Endothelial cell of umbilical vein (primary cell): ENCODE measurements around the gene CCL13. TPM values are rescaled to one million over a fixed set of nuclear protein-coding genes. Genes with fewer than 3 reads are reported as not detected.

Experiments
- BruUV-seq: library from RNA; stranded (reverse); fragments of 400-500 nt; replicated peaks from 2 replicates; lab custom pipeline; 2021; lab: Mats Ljungman, UMichigan
- CTCF ChIA-PET: fragments of 300-600, 350-600 bp; sonication (Branson Sonifier 250); formaldehyde crosslinking; loops from one replicate; lab custom pipeline; 2021; ENCODE audit warnings: antibody characterized with exemption, inconsistent platforms; lab: Charles Lee
- POLR2A ChIA-PET: fragments of 300-600, 350-600 bp; sonication (Branson Sonifier 250); formaldehyde crosslinking; loops from one replicate; lab custom pipeline; 2021; ENCODE audit warnings: antibody characterized with exemption, inconsistent platforms; lab: Charles Lee
- DNase-seq: peaks from one replicate; pipeline ENCODE4 v3.0.0-alpha.2; 2011; ENCODE audit warnings: low read depth, low spot score
- FAIRE-seq: peaks from 2 replicates; lab custom pipeline; 2011; peaks lifted over from hg19 to GRCh38; lab: Jason Lieb, UNC
- H2AFZ ChIP-seq: 2 replicates; pipeline ENCODE4 v1.6.0; 2012; ENCODE audit warnings: low read depth, low read length, control low read depth, inconsistent platforms
- H3K27ac ChIP-seq: 2 replicates; pipeline ENCODE4 v1.5.1; 2011; ENCODE audit warnings: low read depth, mild to moderate bottlenecking, control low read depth, low read length, moderate library complexity; ENCODE audit not compliant: insufficient read depth
- H3K27me3 ChIP-seq, 2 experiments: 2 replicates each; pipeline versions ENCODE4 v1.6.0 to v1.6.1; 2011; ENCODE audit warnings: low read length in 2 of 2, mixed read lengths in 1 of 2; ENCODE audit not compliant: control insufficient read depth in 2 of 2, insufficient read depth in 2 of 2
- H3K36me3 ChIP-seq, 2 experiments: 2 replicates in 1 of 2; 3 replicates in 1 of 2; pipeline ENCODE4 v1.5.1; 2011; ENCODE audit warnings: low read length in 2 of 2, mild to moderate bottlenecking in 1 of 2, moderate library complexity in 1 of 2; ENCODE audit not compliant: control insufficient read depth in 2 of 2, insufficient read depth in 2 of 2; ENCODE audit errors: extremely low read depth in 1 of 2
- H3K4me1 ChIP-seq: 3 replicates; pipeline ENCODE4 v1.5.1; 2011; ENCODE audit warnings: mild to moderate bottlenecking, low read length; ENCODE audit not compliant: control insufficient read depth, insufficient read depth; ENCODE audit errors: extremely low read depth
- H3K4me2 ChIP-seq: 2 replicates; pipeline ENCODE4 v1.6.1; 2011; ENCODE audit warnings: low read length, control low read depth, mixed read lengths; ENCODE audit not compliant: insufficient read depth
- H3K4me3 ChIP-seq, 3 experiments: fragments of 200-600 bp in 1 of 3; sonication (generic), shearing (Covaris generic) in 1 of 3; replicated peaks in 1 of 3; 2 replicates each; pipeline ENCODE4 v1.5.1; 2011 to 2016; ENCODE audit warnings: control low read depth in 3 of 3, low read length in 3 of 3, mild to moderate bottlenecking in 2 of 3, inconsistent platforms in 1 of 3, low read depth in 1 of 3, moderate library complexity in 1 of 3; ENCODE audit not compliant: insufficient read depth in 1 of 3
- H3K79me2 ChIP-seq: 2 replicates; pipeline ENCODE4 v1.6.0; 2012; ENCODE audit warnings: low read length, inconsistent platforms; ENCODE audit not compliant: control insufficient read depth, insufficient read depth
- H3K9ac ChIP-seq: replicated peaks from 2 replicates; pipeline ENCODE3; 2011; ENCODE audit warnings: low read length, control low read depth; ENCODE audit not compliant: insufficient read depth; ENCODE audit errors: extremely low read depth
- H3K9me1 ChIP-seq: replicated peaks from 3 replicates; pipeline ENCODE4 v1.6.0; 2011; ENCODE audit warnings: mild to moderate bottlenecking, low read length; ENCODE audit not compliant: control insufficient read depth, insufficient read depth; ENCODE audit errors: extremely low read depth
- H3K9me3 ChIP-seq: replicated peaks from 2 replicates; pipeline ENCODE4 v1.5.1; 2012; ENCODE audit warnings: low read length, inconsistent platforms; ENCODE audit not compliant: control insufficient read depth, insufficient read depth
- H4K20me1 ChIP-seq: replicated peaks from 2 replicates; pipeline ENCODE3; 2011; ENCODE audit warnings: mild to moderate bottlenecking, low read length; ENCODE audit not compliant: control insufficient read depth, insufficient read depth; ENCODE audit errors: extremely low read depth
- EZH2 ChIP-seq: IDR thresholded peaks from 2 replicates; pipeline ENCODE4 v1.6.1; 2012; ENCODE audit warnings: borderline replicate concordance, low read depth, mild to moderate bottlenecking, moderate library complexity, low read length, inconsistent platforms; ENCODE audit not compliant: severe bottlenecking
- FOS ChIP-seq: IDR thresholded peaks from 2 replicates; pipeline ENCODE4 v1.6.1; 2011; ENCODE audit warnings: mild to moderate bottlenecking, low read length, moderate library complexity, borderline replicate concordance; ENCODE audit not compliant: insufficient read depth
- GATA2 ChIP-seq: IDR thresholded peaks from 2 replicates; pipeline ENCODE4 v1.7.0; 2011; ENCODE audit warnings: low read depth, mild to moderate bottlenecking, moderate library complexity, mixed read lengths, low read length; ENCODE audit not compliant: insufficient read length, insufficient read depth
- JUN ChIP-seq: IDR thresholded peaks from 2 replicates; pipeline ENCODE4 v1.6.1; 2011; ENCODE audit warnings: borderline replicate concordance, low read depth; ENCODE audit not compliant: insufficient read length, insufficient read depth
- MYC ChIP-seq: IDR thresholded peaks from one replicate; pipeline ENCODE4 v1.6.1; 2011; ENCODE audit warnings: mild to moderate bottlenecking, low read depth, low read length
- POLR2A ChIP-seq: IDR thresholded peaks from 2 replicates; pipeline ENCODE4 v1.6.1; 2012; ENCODE audit warnings: low read depth, mild to moderate bottlenecking, control low read depth, low read length
- POLR2AphosphoS5 ChIP-seq: IDR thresholded peaks from 2 replicates; pipeline ENCODE4 v1.6.1; 2012; ENCODE audit warnings: low read depth, mild to moderate bottlenecking, control low read depth, low read length, moderate library complexity; ENCODE audit not compliant: insufficient read depth
- dilution Hi-C: fragments of 300-500 bp; cut with MboI; formaldehyde crosslinking; loops from one replicate; pipeline ENCODE4 v1.15.0; 2019; ENCODE audit warnings: low sequenced_read_pairs; ENCODE audit not compliant: extremely low pct_ligation_motif_present
- intact Hi-C: fragments of 100-400 bp; cut with micrococcal nuclease; formaldehyde crosslinking; loops from one replicate; pipeline ENCODE4 v1.10.0; 2022
- polyA plus RNA-seq, 4 experiments: library from polyadenylated mRNA; depleted of rRNA in 3 of 4; stranded (reverse) in 3 of 4; unstranded in 1 of 4; fragments of >200 nt; gene quantifications; 2 replicates each; pipeline versions ENCODE4 v1.2.1 to v1.2.3, GENCODE V29; 2011 to 2012; ENCODE audit warnings: missing spikeins in 1 of 4
- total RNA-seq: library from RNA; stranded (reverse); gene quantifications from 2 replicates; pipeline ENCODE4 v1.2.3, GENCODE V29; 2021
- TF ChIP-seq, protein P1 (sequence below), 2 donors: IDR thresholded peaks; 1 replicate in 1 of 2; 2 replicates in 1 of 2; pipeline ENCODE4 v1.5.1; 2011; ENCODE audit warnings: low read length in 2 of 2, mild to moderate bottlenecking in 2 of 2, moderate library complexity in 2 of 2, control low read depth in 1 of 2, inconsistent platforms in 1 of 2, low read depth in 1 of 2; ENCODE audit not compliant: insufficient read depth in 1 of 2; ENCODE audit errors: extremely low read depth in 1 of 2
- TF ChIP-seq, protein P2 (sequence below): IDR thresholded peaks from 2 replicates; pipeline ENCODE4 v1.6.1; 2011; ENCODE audit not compliant: insufficient read depth, insufficient read length

The CCL13 gene
- total and polyA plus RNA-seq, 2 donors (not counting 3 experiments of a cell fraction or from before 2014, with no cell fraction given) = not detected

DNA sequence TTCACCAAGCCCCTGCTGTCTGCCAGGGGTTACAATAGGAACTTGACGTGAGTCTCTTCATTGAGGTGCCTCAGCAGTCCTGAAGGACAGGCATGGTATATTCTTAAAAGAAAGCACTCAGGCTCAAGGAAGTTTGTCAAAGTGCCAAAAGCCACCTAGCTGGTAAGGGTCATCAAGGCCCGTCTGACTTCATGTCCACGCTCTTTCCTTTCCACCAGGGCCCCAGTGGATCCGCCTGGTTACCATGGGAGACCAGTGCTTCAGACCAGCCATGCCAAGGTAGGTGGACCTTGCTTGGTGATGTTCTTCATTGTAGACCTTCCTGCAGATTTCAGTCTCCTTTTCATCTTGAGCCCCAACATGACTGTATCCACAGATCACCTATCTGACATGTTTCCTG lies 34.4 kb downstream of the CCL13 start:
- FAIRE-seq = no peak
- TF ChIP-seq EZH2 = no peak
- TF ChIP-seq POLR2A = no peak
- TF ChIP-seq, protein P1, sequence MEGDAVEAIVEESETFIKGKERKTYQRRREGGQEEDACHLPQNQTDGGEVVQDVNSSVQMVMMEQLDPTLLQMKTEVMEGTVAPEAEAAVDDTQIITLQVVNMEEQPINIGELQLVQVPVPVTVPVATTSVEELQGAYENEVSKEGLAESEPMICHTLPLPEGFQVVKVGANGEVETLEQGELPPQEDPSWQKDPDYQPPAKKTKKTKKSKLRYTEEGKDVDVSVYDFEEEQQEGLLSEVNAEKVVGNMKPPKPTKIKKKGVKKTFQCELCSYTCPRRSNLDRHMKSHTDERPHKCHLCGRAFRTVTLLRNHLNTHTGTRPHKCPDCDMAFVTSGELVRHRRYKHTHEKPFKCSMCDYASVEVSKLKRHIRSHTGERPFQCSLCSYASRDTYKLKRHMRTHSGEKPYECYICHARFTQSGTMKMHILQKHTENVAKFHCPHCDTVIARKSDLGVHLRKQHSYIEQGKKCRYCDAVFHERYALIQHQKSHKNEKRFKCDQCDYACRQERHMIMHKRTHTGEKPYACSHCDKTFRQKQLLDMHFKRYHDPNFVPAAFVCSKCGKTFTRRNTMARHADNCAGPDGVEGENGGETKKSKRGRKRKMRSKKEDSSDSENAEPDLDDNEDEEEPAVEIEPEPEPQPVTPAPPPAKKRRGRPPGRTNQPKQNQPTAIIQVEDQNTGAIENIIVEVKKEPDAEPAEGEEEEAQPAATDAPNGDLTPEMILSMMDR (IDR thresholded peaks at IDR 0.05; ENCODE audit: extremely low read depth in 1 of 2, insufficient read depth in 1 of 2, low read depth in 1 of 2, low read length in 2 of 2) = no peak
- TF ChIP-seq MYC = no peak
- TF ChIP-seq, protein P2, sequence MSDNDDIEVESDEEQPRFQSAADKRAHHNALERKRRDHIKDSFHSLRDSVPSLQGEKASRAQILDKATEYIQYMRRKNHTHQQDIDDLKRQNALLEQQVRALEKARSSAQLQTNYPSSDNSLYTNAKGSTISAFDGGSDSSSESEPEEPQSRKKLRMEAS = no peak
- no peak for TF ChIP-seq POLR2AphosphoS5
- TF ChIP-seq JUN = no peak
- no peak for TF ChIP-seq FOS
- TF ChIP-seq GATA2 = no peak
- Histone ChIP-seq H2AFZ (no peak overlapping the region), H3K4me1 (peaks cover 18% of the 10 kb centered on the region), H3K4me2 (no peak overlapping the region), H3K36me3 (no peaks in the 10 kb centered on the region), H3K9me3 (no peaks in the 10 kb centered on the region), H3K9me1 (no peaks in the 10 kb centered on the region), H3K9ac (no peak overlapping the region), H3K4me3 (no peak overlapping the region), H4K20me1 (no peaks in the 10 kb centered on the region), H3K27ac (no peak overlapping the region), H3K27me3 (peaks cover 0 to 8% of the 10 kb centered on the region in 2 experiments), H3K79me2 (no peaks in the 10 kb centered on the region)
- POLR2A ChIA-PET = no interaction called here
- dilution Hi-C loops = no loop called here
- no peak for DNase-seq
- CTCF ChIA-PET = interaction anchor here (1.3 to 4.3 kb wide), 3 partner anchors 8 to 29 kb away, joined by 3 to 17 read pairs (median 4); no protein-coding TSS in a partner anchor
- intact Hi-C loops = no loop called here
- no TSS peak for BruUV-seq
